Ovary (tissue), 1 donor: ENCODE data around the gene TNRC6B.

Experiments
- EP300 ChIP-seq: sonication (generic); formaldehyde crosslinking; IDR thresholded peaks from one replicate; pipeline ENCODE4 v1.6.1; 2017; ENCODE audit warnings: antibody characterized with exemption
- POLR2A ChIP-seq: fragments of 450-650 bp; IDR thresholded peaks from one replicate; pipeline ENCODE4 v1.6.1; 2017; ENCODE audit warnings: antibody characterized with exemption, mild to moderate bottlenecking, moderate library complexity

- TF ChIP-seq POLR2A (no peak), EP300 (no peak)
Observed at GRCh38 chr22:40332319-40332781, 154.6 kb downstream of the TNRC6B start.
